KOPT-K1 (cell line): ENCODE results near the gene ZNF235.
"Not testable (repeated sequence)": the region's sequence is repeated elsewhere in the genome, so short reads cannot be mapped to it uniquely, and the experiment has no call there.

ENCODE experiments used
- H3K27ac ChIP-seq: fragments of 200-600 bp; sonication (generic); 2 replicates; pipeline ENCODE4 v1.5.1; 2016; ENCODE audit warnings: antibody characterized with exemption, mild to moderate bottlenecking, low read depth, low read length; ENCODE audit not compliant: poor library complexity, severe bottlenecking
- H3K36me3 ChIP-seq: fragments of 200-600 bp; sonication (generic); 2 replicates; pipeline ENCODE4 v1.5.1; 2017; ENCODE audit warnings: antibody characterized with exemption, mild to moderate bottlenecking, low read length, moderate library complexity; ENCODE audit not compliant: insufficient read depth
- H3K9me3 ChIP-seq: fragments of 200-600 bp; sonication (generic); 2 replicates; pipeline ENCODE4 v1.5.1; 2017; ENCODE audit warnings: antibody characterized with exemption, low read length, mild to moderate bottlenecking; ENCODE audit not compliant: insufficient read depth, poor library complexity, severe bottlenecking

The ZNF235 gene

GRCh38 chr19:44280916-44281315 is 23.9 kb downstream of the ZNF235 start:
- no peaks in the 10 kb centered on the region for H3K36me3 ChIP-seq
- no peak overlapping the region for H3K27ac ChIP-seq
- peaks cover 7% of the 10 kb centered on the region for H3K9me3 ChIP-seq

- H3K27ac ChIP-seq, result no peak overlapping the region
- H3K9me3 ChIP-seq, result peaks cover 15% of the 10 kb centered on the region
- H3K36me3 ChIP-seq, result peaks cover 4% of the 10 kb centered on the region; the same call in 1 of the 2 replicates
Measured at GRCh38 chr19:44278181-44278690, 26.6 kb downstream of the ZNF235 start.

GRCh38 chr19:44277331-44277730 is 27.5 kb downstream of the ZNF235 start:
- no peak overlapping the region for H3K27ac ChIP-seq
- H3K36me3 ChIP-seq, result peaks cover 4% of the 10 kb centered on the region; the same call in 1 of the 2 replicates
- H3K9me3 ChIP-seq, result peaks cover 15% of the 10 kb centered on the region

- H3K36me3 ChIP-seq, result no peaks in the 10 kb centered on the region
- peaks cover 15% of the 10 kb centered on the region for H3K9me3 ChIP-seq
- no peak overlapping the region for H3K27ac ChIP-seq
Measured at GRCh38 chr19:44260695-44261446, 44.0 kb downstream of the ZNF235 start.

- Histone ChIP-seq H3K27ac (no peak overlapping the region), H3K36me3 (no peaks in the 10 kb centered on the region), H3K9me3 (peaks cover 20% of the 10 kb centered on the region)
Measured at GRCh38 chr19:44260343-44260681, 44.5 kb downstream of the ZNF235 start.

- peaks cover 34% of the 10 kb centered on the region for H3K9me3 ChIP-seq
- H3K27ac ChIP-seq, result no peak overlapping the region
- H3K36me3 ChIP-seq, result no peaks in the 10 kb centered on the region
Measured at GRCh38 chr19:44258835-44259413, 45.9 kb downstream of the ZNF235 start.

- Histone ChIP-seq H3K27ac (no peak overlapping the region), H3K9me3 (peaks cover 41% of the 10 kb centered on the region), H3K36me3 (no peaks in the 10 kb centered on the region)
Measured at GRCh38 chr19:44258136-44258535, 46.7 kb downstream of the ZNF235 start.

- Histone ChIP-seq H3K27ac (no peak overlapping the region), H3K9me3 (peaks cover 64% of the 10 kb centered on the region), H3K36me3 (no peaks in the 10 kb centered on the region)
Measured at GRCh38 chr19:44255705-44256411, 49.0 kb downstream of the ZNF235 start.

GRCh38 chr19:44254496-44254895 is 50.3 kb downstream of the ZNF235 start:
- Histone ChIP-seq H3K9me3 (peaks cover 78% of the 10 kb centered on the region), H3K27ac (no peak overlapping the region), H3K36me3 (no peaks in the 10 kb centered on the region; the same call in 1 of the 2 replicates)

GRCh38 chr19:44253392-44253791 is 51.4 kb downstream of the ZNF235 start:
- not testable (repeated sequence) for H3K27ac ChIP-seq, H3K36me3 ChIP-seq
- peaks cover 89% of the 10 kb centered on the region for H3K9me3 ChIP-seq

- not testable (repeated sequence) for H3K36me3 ChIP-seq, H3K27ac ChIP-seq
- peaks cover 99% of the 10 kb centered on the region for H3K9me3 ChIP-seq
Measured at GRCh38 chr19:44252332-44252731, 52.5 kb downstream of the ZNF235 start.

GRCh38 chr19:44236384-44236783 is 68.4 kb downstream of the ZNF235 start:
- Histone ChIP-seq H3K27ac (no peak overlapping the region), H3K9me3 (peaks cover 68% of the 10 kb centered on the region), H3K36me3 (peaks cover 75% of the 10 kb centered on the region)
